ENCODE measurements around the gene RBM11. TPM values are rescaled to one million over a fixed set of nuclear protein-coding genes. Genes with fewer than 3 reads are reported as not detected.

RBM11 gene
- total and polyA plus RNA-seq, 2 of the 8 experiments (the other 6 are each of a cell fraction or from before 2014, with no cell fraction given) = 3.9 to 10.1 TPM

DNA sequence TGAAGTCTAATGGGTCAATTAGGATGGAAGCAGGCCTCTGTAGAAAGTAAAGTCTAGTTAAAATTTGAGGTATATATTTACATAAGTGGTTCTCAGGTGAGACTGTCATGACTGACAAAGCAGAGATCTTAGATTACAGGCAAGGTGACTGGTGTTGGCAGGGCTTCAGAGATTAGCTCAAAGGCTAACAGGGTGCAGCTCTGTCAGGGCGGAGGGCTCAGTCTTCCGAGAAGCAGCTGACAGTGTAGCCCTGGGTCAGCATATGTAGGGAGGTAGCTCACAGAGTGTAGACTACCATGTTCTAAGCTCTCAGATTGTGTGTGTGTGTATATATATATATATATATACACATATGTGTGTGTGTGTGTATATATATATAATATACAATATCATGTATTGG, 54.7 kb downstream of the RBM11 start:
- Histone ChIP-seq H4K20me1 (replicated peaks in 1 of 2; ENCODE audit: control insufficient read depth in 1 of 2, insufficient read depth in 2 of 2, low read length in 2 of 2) (no peaks in the 10 kb centered on the region), H3K14ac (ENCODE audit: insufficient read length) (no peak overlapping the region), H3K36me3 (ENCODE audit: control insufficient read depth in 2 of 4, insufficient read depth in 4 of 4, low read length in 3 of 4) (no peaks in the 10 kb centered on the region), H3K23me2 (ENCODE audit: low read depth, low read length) (no peaks in the 10 kb centered on the region; the same call in 1 of the 2 replicates), H3K4ac (replicated peaks; ENCODE audit: insufficient read length, low read depth, low read length) (no peak overlapping the region), H3K9ac (replicated peaks in 1 of 4; ENCODE audit: extremely low read depth in 1 of 4, low read depth in 3 of 4, low read length in 3 of 4) (no peak overlapping the region), H4K5ac (ENCODE audit: insufficient read length, low read depth, low read length) (no peak overlapping the region), H3K4me1 (replicated peaks in 1 of 4; ENCODE audit: control insufficient read depth in 3 of 4, insufficient read depth in 4 of 4, low read length in 3 of 4) (peaks cover 0 to 3% (median 0%) of the 10 kb centered on the region in 4 experiments; a peak in 1 of 7 replicates), H4K8ac (ENCODE audit: extremely low read depth, insufficient read depth, low read length) (no peak overlapping the region), H2BK120ac (replicated peaks; ENCODE audit: low read depth, low read length) (no peak overlapping the region), H3K23ac (ENCODE audit: insufficient read length) (no peak overlapping the region), H3K4me3 (ENCODE audit: extremely low read depth in 1 of 4, insufficient read depth in 2 of 4, low read depth in 3 of 4, low read length in 4 of 4) (no peak overlapping the region), H2BK5ac (ENCODE audit: low read depth, low read length) (no peak overlapping the region), H3K18ac (ENCODE audit: extremely low read depth, low read length) (no peak overlapping the region), H4K91ac (replicated peaks; ENCODE audit: insufficient read length, low read length) (no peak overlapping the region), H3K79me2 (ENCODE audit: control insufficient read depth in 1 of 2, insufficient read depth in 2 of 2, low read length in 2 of 2) (no peaks in the 10 kb centered on the region), H2BK20ac (ENCODE audit: low read length) (no peak overlapping the region), H2BK15ac (ENCODE audit: low read length) (no peak overlapping the region), H2BK12ac (ENCODE audit: low read depth, low read length) (no peak overlapping the region), H2AFZ (ENCODE audit: low read length) (no peak overlapping the region), H3K79me1 (ENCODE audit: low read depth, low read length) (no peaks in the 10 kb centered on the region), H3K9me3 (ENCODE audit: insufficient read depth in 2 of 2, low read depth in 1 of 2, low read length in 1 of 2) (no peaks in the 10 kb centered on the region), H3K56ac (replicated peaks; ENCODE audit: insufficient read length, low read depth, low read length) (no peak overlapping the region), H3K27ac (ENCODE audit: low read depth, low read length) (no peak overlapping the region), H2AK5ac (ENCODE audit: low read depth, low read length) (no peak overlapping the region), H3K27me3 (replicated peaks in 1 of 4; ENCODE audit: control insufficient read depth in 3 of 4, extremely low read depth in 1 of 4, insufficient read depth in 3 of 4, low read length in 3 of 4) (peaks cover 0 to 8% (median 6%) of the 10 kb centered on the region in 4 experiments; a peak in 3 of 7 replicates), H3K4me2 (ENCODE audit: insufficient read depth in 1 of 2, low read depth in 2 of 2, low read length in 2 of 2) (no peak overlapping the region)
- WGBS, 2 experiments (ENCODE audit: extremely low coverage in 1 of 2, insufficient coverage in 1 of 2, insufficient read length in 1 of 2, insufficient replicate concordance in 2 of 2, low coverage in 1 of 2, low lambda C conversion rate in 2 of 2, missing lambda C conversion rate in 1 of 2) = 95% methylated on average over 2 of the region's 2 CpGs; no CpG with 5 or more reads in 1 of the 2 experiments
- POLR2A ChIA-PET (ENCODE audit: partially characterized antibody) = no interaction called here
- no peak for TF ChIP-seq SP1 (IDR thresholded peaks at IDR 0.05; ENCODE audit: low read depth, low read length)
- no peak for TF ChIP-seq JUN (IDR thresholded peaks at IDR 0.05; ENCODE audit: low read depth, low read length)
- TF ChIP-seq PHF8 (conservative IDR thresholded peaks at IDR 0.05; ENCODE audit: low read depth, low read length) = no peak
- TF ChIP-seq SP2 (IDR thresholded peaks at IDR 0.05; ENCODE audit: low read length) = no peak
- no peak for TF ChIP-seq TEAD4 (IDR thresholded peaks at IDR 0.05; ENCODE audit: low read depth, low read length)
- TF ChIP-seq EGR1 (IDR thresholded peaks at IDR 0.05; ENCODE audit: borderline replicate concordance, low read depth, low read length) = no peak
- TF ChIP-seq CEBPB (IDR thresholded peaks at IDR 0.05; ENCODE audit: low read depth, low read length) = no peak
- no peak for TF ChIP-seq HDAC6 (IDR thresholded peaks at IDR 0.05; ENCODE audit: low read depth, low read length)
- TF ChIP-seq YY1 (IDR thresholded peaks at IDR 0.05; ENCODE audit: low read depth, low read length) = no peak
- no peak for TF ChIP-seq CBX5 (IDR thresholded peaks at IDR 0.05; ENCODE audit: low read depth, low read length)
- TF ChIP-seq, protein P1, sequence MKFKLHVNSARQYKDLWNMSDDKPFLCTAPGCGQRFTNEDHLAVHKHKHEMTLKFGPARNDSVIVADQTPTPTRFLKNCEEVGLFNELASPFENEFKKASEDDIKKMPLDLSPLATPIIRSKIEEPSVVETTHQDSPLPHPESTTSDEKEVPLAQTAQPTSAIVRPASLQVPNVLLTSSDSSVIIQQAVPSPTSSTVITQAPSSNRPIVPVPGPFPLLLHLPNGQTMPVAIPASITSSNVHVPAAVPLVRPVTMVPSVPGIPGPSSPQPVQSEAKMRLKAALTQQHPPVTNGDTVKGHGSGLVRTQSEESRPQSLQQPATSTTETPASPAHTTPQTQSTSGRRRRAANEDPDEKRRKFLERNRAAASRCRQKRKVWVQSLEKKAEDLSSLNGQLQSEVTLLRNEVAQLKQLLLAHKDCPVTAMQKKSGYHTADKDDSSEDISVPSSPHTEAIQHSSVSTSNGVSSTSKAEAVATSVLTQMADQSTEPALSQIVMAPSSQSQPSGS (IDR thresholded peaks at IDR 0.05; ENCODE audit: low read length) = no peak
- no peak for TF ChIP-seq SAP30 (IDR thresholded peaks at IDR 0.05; ENCODE audit: insufficient read depth, insufficient replicate concordance, low read length)
- no peak for TF ChIP-seq KDM1A (IDR thresholded peaks at IDR 0.05; ENCODE audit: borderline replicate concordance, low read length)
- CTCF ChIA-PET (ENCODE audit: partially characterized antibody) = no interaction called here
- DNase-seq (ENCODE audit: low read depth in 1 of 2, low spot score in 2 of 2) = no peak
- no peak for FAIRE-seq
